ENCODE measurements around the gene IFT81. TPM values are rescaled to one million over a fixed set of nuclear protein-coding genes. Genes with fewer than 3 reads are reported as not detected.
"Not testable (repeated sequence)": the region's sequence is repeated elsewhere in the genome, so short reads cannot be mapped to it uniquely, and the experiment has no call there.

Gene IFT81
- total RNA-seq, 1 donor from 2014 or later = 12.2 TPM

GRCh38 chr12:110080410-110080809 lies 43.7 kb upstream of the IFT81 start:
- Histone ChIP-seq H3K4me3 (no peak overlapping the region), H3K4me1 (peaks cover 9% of the 10 kb centered on the region), H3K27ac (replicated peaks) (no peak overlapping the region), H3K9me3 (replicated peaks) (no peaks in the 10 kb centered on the region), H3K36me3 (no peaks in the 10 kb centered on the region), H3K27me3 (ENCODE audit: low read depth) (no peaks in the 10 kb centered on the region)
- no peak for TF ChIP-seq CTCF (IDR thresholded peaks at IDR 0.05; ENCODE audit: borderline replicate concordance)
- DNase-seq = no peak
- intact Hi-C loops (cut with micrococcal nuclease) = no loop called here

GRCh38 chr12:110084314-110085015 lies 39.7 kb upstream of the IFT81 start:
- H3K9me3 ChIP-seq (replicated peaks) = no peaks in the 10 kb centered on the region
- no peak overlapping the region for H3K27ac ChIP-seq (replicated peaks)
- H3K27me3 ChIP-seq (ENCODE audit: low read depth) = no peaks in the 10 kb centered on the region
- no peak overlapping the region for H3K4me3 ChIP-seq
- intact Hi-C loops (cut with micrococcal nuclease) = no loop called here
- H3K36me3 ChIP-seq = no peaks in the 10 kb centered on the region
- peaks cover 5% of the 10 kb centered on the region for H3K4me1 ChIP-seq
- TF ChIP-seq CTCF (IDR thresholded peaks at IDR 0.05; ENCODE audit: borderline replicate concordance) = no peak
- DNase-seq = no peak

- H3K27me3 ChIP-seq (ENCODE audit: low read depth); H3K4me1 ChIP-seq; H3K9me3 ChIP-seq (replicated peaks); intact Hi-C loops (cut with micrococcal nuclease); DNase-seq; H3K4me3 ChIP-seq; H3K36me3 ChIP-seq: not testable (repeated sequence)
- peak overlapping the region; percentile 42 for H3K27ac ChIP-seq (replicated peaks)
Measured at GRCh38 chr12:110088216-110088615, 35.9 kb upstream of the IFT81 start.

GRCh38 chr12:110088936-110089335 lies 35.2 kb upstream of the IFT81 start:
- H3K4me1 ChIP-seq = no peaks in the 10 kb centered on the region
- H3K9me3 ChIP-seq (replicated peaks) = no peaks in the 10 kb centered on the region
- no peaks in the 10 kb centered on the region for H3K36me3 ChIP-seq
- no peak for DNase-seq
- H3K4me3 ChIP-seq = no peak overlapping the region
- TF ChIP-seq CTCF (IDR thresholded peaks at IDR 0.05; ENCODE audit: borderline replicate concordance) = no peak
- peak overlapping the region; percentile 42 for H3K27ac ChIP-seq (replicated peaks)
- intact Hi-C loops (cut with micrococcal nuclease) = no loop called here
- H3K27me3 ChIP-seq (ENCODE audit: low read depth) = no peaks in the 10 kb centered on the region

- intact Hi-C loops (cut with micrococcal nuclease) = no loop called here
- H3K27me3 ChIP-seq (ENCODE audit: low read depth) = no peaks in the 10 kb centered on the region
- H3K27ac ChIP-seq (replicated peaks) = no peak overlapping the region
- H3K9me3 ChIP-seq (replicated peaks) = no peaks in the 10 kb centered on the region
- DNase-seq = no peak
- H3K4me1 ChIP-seq = no peaks in the 10 kb centered on the region
- H3K36me3 ChIP-seq = no peaks in the 10 kb centered on the region
- TF ChIP-seq CTCF (IDR thresholded peaks at IDR 0.05; ENCODE audit: borderline replicate concordance) = no peak
- H3K4me3 ChIP-seq = no peak overlapping the region
Measured at GRCh38 chr12:110090266-110091135, 33.7 kb upstream of the IFT81 start.

Measured in left ventricle myocardium inferior (tissue), 1 donor.